Measurements from ENCODE around the gene TMEM86B.

DNA sequence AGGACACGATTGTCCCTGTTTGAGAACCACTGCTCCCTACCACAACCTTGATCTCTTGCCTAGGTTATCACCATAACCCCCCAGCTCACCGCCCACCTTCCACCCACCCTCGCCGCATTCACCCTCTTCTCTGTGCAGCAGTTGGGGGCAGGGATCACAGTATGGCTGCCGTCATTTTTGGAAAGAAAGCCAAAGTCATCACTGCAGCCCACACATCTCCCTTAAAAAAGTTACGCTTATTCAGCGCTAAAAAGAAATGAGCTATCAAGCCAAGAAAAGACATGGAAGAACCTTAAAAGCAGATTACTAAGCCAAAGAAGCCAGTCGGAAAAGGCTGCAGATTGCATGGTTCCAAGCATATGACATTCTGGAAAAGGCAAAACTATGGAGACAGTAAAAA, 40.7 kb upstream of the TMEM86B start:
- TF ChIP-seq EZH2 (IDR thresholded peaks at IDR 0.05; ENCODE audit: insufficient read depth, low read length) = no peak
- TF ChIP-seq, protein P1, sequence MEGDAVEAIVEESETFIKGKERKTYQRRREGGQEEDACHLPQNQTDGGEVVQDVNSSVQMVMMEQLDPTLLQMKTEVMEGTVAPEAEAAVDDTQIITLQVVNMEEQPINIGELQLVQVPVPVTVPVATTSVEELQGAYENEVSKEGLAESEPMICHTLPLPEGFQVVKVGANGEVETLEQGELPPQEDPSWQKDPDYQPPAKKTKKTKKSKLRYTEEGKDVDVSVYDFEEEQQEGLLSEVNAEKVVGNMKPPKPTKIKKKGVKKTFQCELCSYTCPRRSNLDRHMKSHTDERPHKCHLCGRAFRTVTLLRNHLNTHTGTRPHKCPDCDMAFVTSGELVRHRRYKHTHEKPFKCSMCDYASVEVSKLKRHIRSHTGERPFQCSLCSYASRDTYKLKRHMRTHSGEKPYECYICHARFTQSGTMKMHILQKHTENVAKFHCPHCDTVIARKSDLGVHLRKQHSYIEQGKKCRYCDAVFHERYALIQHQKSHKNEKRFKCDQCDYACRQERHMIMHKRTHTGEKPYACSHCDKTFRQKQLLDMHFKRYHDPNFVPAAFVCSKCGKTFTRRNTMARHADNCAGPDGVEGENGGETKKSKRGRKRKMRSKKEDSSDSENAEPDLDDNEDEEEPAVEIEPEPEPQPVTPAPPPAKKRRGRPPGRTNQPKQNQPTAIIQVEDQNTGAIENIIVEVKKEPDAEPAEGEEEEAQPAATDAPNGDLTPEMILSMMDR (IDR thresholded peaks at IDR 0.05; ENCODE audit: insufficient read depth, low read depth, low read length) = no peak
